ENCODE results near the gene CCNYL1. TPM values are rescaled to one million over a fixed set of nuclear protein-coding genes. Genes with fewer than 3 reads are reported as not detected.
"Not testable (repeated sequence)": the region's sequence is repeated elsewhere in the genome, so short reads cannot be mapped to it uniquely, and the experiment has no call there.

The CCNYL1 gene
- total RNA-seq, 1 experiment from 2014 or later: 21.8 TPM

GRCh38 chr2:207734636-207735512 is 23.4 kb downstream of the CCNYL1 start:
- Histone ChIP-seq H3K27me3 (ENCODE audit: insufficient read depth, low read depth) (no peaks in the 10 kb centered on the region), H3K9me2 (ENCODE audit: insufficient read depth) (no peaks in the 10 kb centered on the region), H2AFZ (no peak overlapping the region), H4K20me1 (ENCODE audit: insufficient read depth) (no peaks in the 10 kb centered on the region), H3K4me3 (no peak overlapping the region), H3K9me3 (ENCODE audit: insufficient read depth, low read depth) (no peaks in the 10 kb centered on the region), H3F3A (ENCODE audit: insufficient read depth, low read depth) (peaks cover 7% of the 10 kb centered on the region; the same call in 1 of the 2 replicates), H3K27ac (no peak overlapping the region), H3K4me1 (replicated peaks; ENCODE audit: insufficient read depth) (no peaks in the 10 kb centered on the region), H3K36me3 (ENCODE audit: low read depth) (no peaks in the 10 kb centered on the region; the same call in 1 of the 2 replicates), H3K4me2 (no peak overlapping the region), H3K79me2 (ENCODE audit: low read depth) (0 out of 2 replicates have a peak, but pooled peaks cover 3% of the 10 kb centered on the region)
- intact Hi-C loops (cut with micrococcal nuclease; ENCODE audit: unreplicated experiment): loop anchor here (2.0 kb wide), 1 partner anchor 110 kb away; the partner anchor contains the start of gene METTL21A
- DNase-seq: no peak
- no TSS peak for BruUV-seq (replicated peaks)
- CTCF ChIA-PET: interaction anchor here (0.7 kb wide), 1 partner anchor 42 kb away, joined by 3 read pairs; no protein-coding TSS in a partner anchor
- POLR2A ChIA-PET (ENCODE audit: unreplicated experiment): interaction anchor here (0.6 kb wide), 1 partner anchor 254 kb away, joined by 3 read pairs; no protein-coding TSS in a partner anchor
- no peak for TF ChIP-seq EZH2 (IDR thresholded peaks at IDR 0.05; ENCODE audit: low read depth)
- TF ChIP-seq, protein P1, sequence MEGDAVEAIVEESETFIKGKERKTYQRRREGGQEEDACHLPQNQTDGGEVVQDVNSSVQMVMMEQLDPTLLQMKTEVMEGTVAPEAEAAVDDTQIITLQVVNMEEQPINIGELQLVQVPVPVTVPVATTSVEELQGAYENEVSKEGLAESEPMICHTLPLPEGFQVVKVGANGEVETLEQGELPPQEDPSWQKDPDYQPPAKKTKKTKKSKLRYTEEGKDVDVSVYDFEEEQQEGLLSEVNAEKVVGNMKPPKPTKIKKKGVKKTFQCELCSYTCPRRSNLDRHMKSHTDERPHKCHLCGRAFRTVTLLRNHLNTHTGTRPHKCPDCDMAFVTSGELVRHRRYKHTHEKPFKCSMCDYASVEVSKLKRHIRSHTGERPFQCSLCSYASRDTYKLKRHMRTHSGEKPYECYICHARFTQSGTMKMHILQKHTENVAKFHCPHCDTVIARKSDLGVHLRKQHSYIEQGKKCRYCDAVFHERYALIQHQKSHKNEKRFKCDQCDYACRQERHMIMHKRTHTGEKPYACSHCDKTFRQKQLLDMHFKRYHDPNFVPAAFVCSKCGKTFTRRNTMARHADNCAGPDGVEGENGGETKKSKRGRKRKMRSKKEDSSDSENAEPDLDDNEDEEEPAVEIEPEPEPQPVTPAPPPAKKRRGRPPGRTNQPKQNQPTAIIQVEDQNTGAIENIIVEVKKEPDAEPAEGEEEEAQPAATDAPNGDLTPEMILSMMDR (conservative IDR thresholded peaks at IDR 0.05): no peak

DNA sequence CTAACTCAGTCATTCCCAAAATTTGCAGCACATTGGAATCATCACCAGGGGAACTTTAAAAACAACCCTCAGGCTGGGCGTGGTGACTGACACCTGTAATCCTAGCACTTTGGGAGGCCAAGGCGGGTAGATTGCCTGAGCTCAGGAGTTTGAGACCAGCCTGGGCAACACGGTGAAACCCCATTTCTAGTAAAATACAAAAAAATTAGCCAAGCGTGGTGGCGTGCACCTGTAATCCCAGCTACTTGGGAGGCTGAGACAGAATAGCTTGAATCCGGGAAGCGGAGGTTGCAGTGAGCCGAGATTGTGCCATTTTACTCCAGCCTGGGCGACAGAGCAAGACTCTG is 24.0 kb downstream of the CCNYL1 start:
- H3K27ac ChIP-seq; H3K4me3 ChIP-seq; H3K4me1 ChIP-seq (replicated peaks; ENCODE audit: insufficient read depth); H3K9me2 ChIP-seq (ENCODE audit: insufficient read depth); H4K20me1 ChIP-seq (ENCODE audit: insufficient read depth); H3F3A ChIP-seq (ENCODE audit: insufficient read depth, low read depth); POLR2A ChIA-PET (ENCODE audit: unreplicated experiment); H3K4me2 ChIP-seq; H3K9me3 ChIP-seq (ENCODE audit: insufficient read depth, low read depth); H3K27me3 ChIP-seq (ENCODE audit: insufficient read depth, low read depth); H3K79me2 ChIP-seq (ENCODE audit: low read depth); H2AFZ ChIP-seq; H3K36me3 ChIP-seq (ENCODE audit: low read depth); DNase-seq; BruUV-seq (replicated peaks): not testable (repeated sequence)
- CTCF ChIA-PET: interaction anchor here (0.7 kb wide), 1 partner anchor 43 kb away, joined by 3 read pairs; no protein-coding TSS in a partner anchor
- intact Hi-C loops (cut with micrococcal nuclease; ENCODE audit: unreplicated experiment): loop anchor here (2.0 kb wide), 1 partner anchor 111 kb away; the partner anchor contains the start of gene METTL21A

DNA sequence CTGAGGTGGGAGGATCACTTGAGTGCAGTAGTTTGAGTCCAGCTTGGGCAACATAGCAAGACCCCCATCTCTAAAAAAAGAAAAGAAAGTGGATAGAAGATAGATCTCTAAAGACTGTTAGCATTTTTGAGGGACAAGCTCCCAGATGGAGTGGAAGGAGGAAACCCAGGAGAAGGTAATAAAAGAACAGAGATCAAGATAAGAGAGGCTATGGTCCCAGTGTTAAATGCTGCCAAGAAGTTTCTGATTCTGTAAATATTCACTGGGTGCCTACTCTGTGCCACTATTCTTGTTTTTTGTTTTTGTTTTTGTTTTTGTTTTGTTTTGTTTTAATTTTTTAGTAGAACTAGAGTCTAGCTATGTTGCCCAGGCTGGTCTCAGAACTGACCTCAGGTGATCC is 32.1 kb downstream of the CCNYL1 start:
- no peak overlapping the region for H2AFZ ChIP-seq
- no peak for DNase-seq
- H3K4me1 ChIP-seq (replicated peaks; ENCODE audit: insufficient read depth): peaks cover 15% of the 10 kb centered on the region
- no peak overlapping the region for H3K4me2 ChIP-seq
- intact Hi-C loops (cut with micrococcal nuclease; ENCODE audit: unreplicated experiment): loop anchor here (10.0 kb wide), 1 partner anchor 511 kb away; the partner anchor contains the start of gene IDH1
- ChIA-PET POLR2A (ENCODE audit: unreplicated experiment) (no interaction called here), CTCF (no interaction called here)
- no peaks in the 10 kb centered on the region for H3K9me2 ChIP-seq (ENCODE audit: insufficient read depth)
- peaks cover 26% of the 10 kb centered on the region for H3F3A ChIP-seq (ENCODE audit: insufficient read depth, low read depth)
- H4K20me1 ChIP-seq (ENCODE audit: insufficient read depth): no peaks in the 10 kb centered on the region; the same call in 1 of the 2 replicates
- no peaks in the 10 kb centered on the region for H3K79me2 ChIP-seq (ENCODE audit: low read depth)
- no peaks in the 10 kb centered on the region for H3K27me3 ChIP-seq (ENCODE audit: insufficient read depth, low read depth)
- H3K36me3 ChIP-seq (ENCODE audit: low read depth): 0 out of 2 replicates have a peak, but pooled peaks cover 1% of the 10 kb centered on the region
- H3K9me3 ChIP-seq (ENCODE audit: insufficient read depth, low read depth): no peaks in the 10 kb centered on the region
- no TSS peak for BruUV-seq (replicated peaks)
- H3K27ac ChIP-seq: no peak overlapping the region
- no peak for TF ChIP-seq EZH2 (IDR thresholded peaks at IDR 0.05; ENCODE audit: low read depth)
- no peak overlapping the region for H3K4me3 ChIP-seq

- Histone ChIP-seq H4K20me1 (ENCODE audit: insufficient read depth) (no peaks in the 10 kb centered on the region; the same call in 1 of the 2 replicates), H3K79me2 (ENCODE audit: low read depth) (no peaks in the 10 kb centered on the region), H3K36me3 (ENCODE audit: low read depth) (0 out of 2 replicates have a peak, but pooled peaks cover 3% of the 10 kb centered on the region), H3K9me2 (ENCODE audit: insufficient read depth) (no peaks in the 10 kb centered on the region), H3K27me3 (ENCODE audit: insufficient read depth, low read depth) (no peaks in the 10 kb centered on the region), H3K9me3 (ENCODE audit: insufficient read depth, low read depth) (no peaks in the 10 kb centered on the region), H3K4me1 (replicated peaks; ENCODE audit: insufficient read depth) (peaks cover 20% of the 10 kb centered on the region), H3K4me3 (no peak overlapping the region), H2AFZ (no peak overlapping the region), H3F3A (ENCODE audit: insufficient read depth, low read depth) (peaks cover 30% of the 10 kb centered on the region), H3K27ac (no peak overlapping the region), H3K4me2 (no peak overlapping the region)
- intact Hi-C loops (cut with micrococcal nuclease; ENCODE audit: unreplicated experiment): loop anchor here (10.0 kb wide), 1 partner anchor 511 kb away; the partner anchor contains the start of gene IDH1
- CTCF ChIA-PET: no interaction called here
- POLR2A ChIA-PET (ENCODE audit: unreplicated experiment): no interaction called here
- TF ChIP-seq EZH2 (IDR thresholded peaks at IDR 0.05; ENCODE audit: low read depth): no peak
- TF ChIP-seq, protein P1 (conservative IDR thresholded peaks at IDR 0.05): no peak
- no peak for DNase-seq
- no TSS peak for BruUV-seq (replicated peaks)
These were observed 32.6 kb downstream of the CCNYL1 start for GRCh38 chr2:207744050-207744449.

All from PC-9 (cell line).